HG02938 (cell line): ENCODE data around the gene ZBTB25.
A peak's percentile ranks its signal among the peaks of the same experiment; 100 is the strongest.

Experiments used
- ATAC-seq: cut with Tn5 transposase; IDR thresholded peaks from one replicate; pipeline ENCODE4 v1.9.1; 2021; ENCODE audit warnings: mild to moderate bottlenecking, moderate library complexity; ENCODE audit not compliant: unreplicated experiment

ZBTB25 gene, protein sequence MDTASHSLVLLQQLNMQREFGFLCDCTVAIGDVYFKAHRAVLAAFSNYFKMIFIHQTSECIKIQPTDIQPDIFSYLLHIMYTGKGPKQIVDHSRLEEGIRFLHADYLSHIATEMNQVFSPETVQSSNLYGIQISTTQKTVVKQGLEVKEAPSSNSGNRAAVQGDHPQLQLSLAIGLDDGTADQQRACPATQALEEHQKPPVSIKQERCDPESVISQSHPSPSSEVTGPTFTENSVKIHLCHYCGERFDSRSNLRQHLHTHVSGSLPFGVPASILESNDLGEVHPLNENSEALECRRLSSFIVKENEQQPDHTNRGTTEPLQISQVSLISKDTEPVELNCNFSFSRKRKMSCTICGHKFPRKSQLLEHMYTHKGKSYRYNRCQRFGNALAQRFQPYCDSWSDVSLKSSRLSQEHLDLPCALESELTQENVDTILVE

DNA sequence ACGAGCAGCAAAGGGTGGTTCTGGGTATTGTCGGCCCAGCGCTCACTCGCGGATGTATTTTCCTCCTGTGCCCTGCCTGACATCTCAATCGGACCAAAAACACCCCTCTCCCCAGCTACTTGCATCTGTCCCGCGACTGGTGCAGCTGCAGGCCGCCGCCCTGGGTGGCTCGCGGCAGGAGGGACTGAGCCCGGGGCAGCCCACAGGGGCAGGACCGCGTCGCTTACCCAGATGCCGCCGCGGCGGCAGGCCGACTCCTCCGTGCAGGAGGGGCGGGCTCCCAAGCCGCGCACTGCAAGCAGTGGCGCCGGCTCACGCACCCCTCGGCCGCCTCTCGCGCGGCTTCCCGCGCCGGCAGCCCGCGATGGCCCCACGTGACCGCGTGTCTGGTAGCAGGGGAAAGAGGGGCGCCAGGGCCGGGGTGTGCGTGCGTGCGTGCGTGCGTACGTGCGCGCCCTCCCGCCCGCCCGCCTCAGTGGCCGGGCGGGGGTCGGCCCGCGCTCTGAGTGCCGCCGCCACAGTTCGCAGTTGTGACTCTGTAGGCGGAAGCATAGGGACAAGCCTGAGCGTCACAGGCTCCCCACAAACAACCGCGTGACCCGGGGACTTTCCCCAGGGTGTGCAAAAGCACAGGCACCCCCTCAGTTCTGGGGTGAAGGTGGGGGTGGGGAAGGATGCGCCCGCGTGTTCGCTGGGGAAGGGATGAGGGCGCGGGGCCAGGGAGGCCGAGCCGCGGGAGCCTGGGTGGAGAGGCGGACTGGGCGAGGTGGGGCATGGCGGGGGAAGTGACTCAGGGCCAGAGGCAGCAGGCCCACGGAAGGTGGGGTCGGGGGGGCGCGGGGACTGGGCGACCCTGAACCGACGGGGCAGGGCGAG lies at the start of gene ZBTB25:
TSS of gene ZBTB25 (minus strand) at position 405 of the 876 bp plus-strand sequence. CDS start 13,305 bp downstream, outside the sequence.
- ATAC-seq = peak; percentile 60

DNA sequence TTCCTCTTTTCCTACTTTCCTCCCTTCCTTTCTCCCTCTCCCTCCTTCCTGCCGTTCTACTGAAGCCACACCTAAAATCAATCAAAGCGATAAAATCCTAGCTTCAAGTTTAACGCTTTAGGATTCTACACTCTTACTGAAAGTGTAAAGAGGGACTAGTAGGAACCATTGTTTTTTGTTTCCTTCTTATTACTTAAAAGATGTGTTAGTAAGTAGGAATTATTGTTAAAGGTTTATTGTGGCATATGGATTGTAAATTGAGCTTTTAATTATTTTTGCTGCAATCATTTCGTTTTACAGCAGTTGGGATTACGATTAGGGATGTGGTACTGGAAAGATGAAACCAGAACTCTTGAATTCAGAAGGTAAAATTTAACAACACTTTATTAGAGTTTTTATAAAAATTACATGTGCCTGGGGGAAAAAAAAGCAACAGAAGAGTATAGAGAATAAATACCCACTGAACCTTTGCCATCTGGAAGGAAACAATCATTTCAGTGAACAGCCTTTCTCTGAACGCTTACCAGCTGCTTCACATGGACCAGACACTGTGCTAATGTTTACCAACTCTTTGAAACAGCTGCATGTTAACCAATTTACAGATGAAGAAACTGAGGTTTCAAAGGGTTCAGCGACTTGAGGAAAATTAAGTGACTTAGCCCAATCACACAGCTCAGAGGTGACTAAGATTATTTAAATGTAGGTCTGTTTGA lies 47.1 kb upstream of the ZBTB25 start:
- ATAC-seq = no peak

DNA sequence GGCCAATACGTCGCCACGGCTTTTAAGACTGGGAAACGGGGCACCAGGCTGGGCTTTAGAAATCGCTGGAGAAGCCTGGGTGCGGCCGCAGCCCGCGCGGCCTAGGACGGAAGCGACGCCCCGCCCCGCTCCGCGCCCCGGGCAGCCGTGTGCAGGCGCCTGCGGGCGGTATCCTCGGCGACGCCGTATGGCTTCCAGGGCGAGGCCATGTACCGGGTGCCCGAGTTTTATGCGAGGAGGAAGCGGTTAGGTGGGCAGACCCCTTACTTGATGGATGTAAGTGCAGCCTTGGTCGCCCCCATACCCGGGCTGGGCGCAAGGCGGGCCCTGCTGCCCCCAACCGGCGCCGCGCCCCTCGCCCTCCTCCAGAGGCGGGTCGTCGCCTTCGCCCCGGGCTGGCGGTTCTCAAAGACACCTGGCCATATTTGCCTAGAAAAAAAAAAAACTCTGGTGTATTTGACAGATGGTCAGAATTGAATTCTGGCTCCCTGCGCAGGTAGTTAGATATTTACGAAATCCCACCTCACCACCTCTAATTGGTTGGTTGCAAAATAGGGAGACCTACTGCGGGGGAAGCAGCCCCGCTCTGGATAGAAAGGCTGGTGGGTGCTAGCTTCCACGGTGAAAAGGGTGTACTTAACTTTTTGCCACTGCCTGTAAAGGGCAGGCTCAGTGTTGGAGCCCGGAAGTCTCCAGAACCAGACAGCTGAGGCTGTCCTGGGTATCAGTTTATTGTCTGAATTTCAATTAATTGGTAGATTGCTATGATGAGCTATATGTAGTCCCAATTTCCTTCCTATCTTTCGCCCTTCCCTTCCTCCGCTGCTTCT lies 46.4 kb upstream of the ZBTB25 start, which contains the start of gene PPP1R36:
TSS of gene PPP1R36 (plus strand) at position 171 of the 830 bp plus-strand sequence. CDS start at position 208, 37 bp downstream.
- no peak for ATAC-seq

DNA sequence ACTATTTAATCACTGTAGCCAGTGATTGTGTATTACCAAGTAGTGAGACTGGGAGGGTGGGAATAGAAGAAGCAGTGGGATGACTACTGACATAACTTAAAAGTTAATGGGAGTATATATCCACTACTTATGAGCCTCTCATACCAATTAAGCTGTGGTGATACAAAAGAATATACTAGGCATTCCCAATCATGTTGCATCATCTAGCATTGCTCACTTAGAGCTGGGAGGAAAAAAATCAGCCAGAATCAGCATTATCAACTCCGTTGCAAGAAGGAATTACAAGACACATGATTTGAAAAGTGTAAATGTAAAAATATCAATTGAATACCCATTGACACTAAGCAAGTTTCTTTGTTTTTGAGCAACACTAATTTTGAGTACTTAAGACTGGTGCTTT lies 45.4 kb upstream of the ZBTB25 start:
- no peak for ATAC-seq

DNA sequence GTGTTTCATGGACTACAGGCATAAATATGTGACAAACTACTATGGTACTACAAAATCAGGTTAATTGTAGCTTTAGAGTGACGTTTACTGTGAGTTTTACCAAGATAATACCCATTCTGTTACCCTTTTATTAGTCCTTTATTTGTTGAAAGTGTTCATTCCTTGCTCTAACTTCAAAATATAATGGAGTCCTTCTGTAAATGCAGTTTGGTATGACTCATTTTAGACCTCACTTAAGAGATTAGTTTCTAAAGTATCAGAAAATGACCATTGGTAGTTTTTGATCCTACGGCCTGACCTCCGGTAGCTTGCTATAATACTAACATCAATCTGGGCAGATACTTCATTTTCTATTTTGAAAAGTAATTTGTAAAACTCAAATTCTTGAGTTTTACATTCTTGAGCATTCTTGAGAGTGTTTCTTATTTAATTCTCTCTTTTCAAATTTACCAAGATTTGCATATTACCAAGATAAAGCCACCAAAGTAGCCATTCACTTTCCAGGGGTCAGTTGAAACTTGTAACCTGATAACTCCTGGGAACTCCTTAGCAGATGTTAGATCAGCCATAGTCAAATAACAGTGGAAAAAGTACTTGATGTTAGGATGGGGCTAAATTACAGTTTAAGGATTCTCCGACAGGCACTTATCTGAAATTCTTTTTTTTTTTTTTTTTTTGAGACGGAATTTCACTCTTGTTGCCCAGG lies 41.1 kb upstream of the ZBTB25 start:
- ATAC-seq = no peak

DNA sequence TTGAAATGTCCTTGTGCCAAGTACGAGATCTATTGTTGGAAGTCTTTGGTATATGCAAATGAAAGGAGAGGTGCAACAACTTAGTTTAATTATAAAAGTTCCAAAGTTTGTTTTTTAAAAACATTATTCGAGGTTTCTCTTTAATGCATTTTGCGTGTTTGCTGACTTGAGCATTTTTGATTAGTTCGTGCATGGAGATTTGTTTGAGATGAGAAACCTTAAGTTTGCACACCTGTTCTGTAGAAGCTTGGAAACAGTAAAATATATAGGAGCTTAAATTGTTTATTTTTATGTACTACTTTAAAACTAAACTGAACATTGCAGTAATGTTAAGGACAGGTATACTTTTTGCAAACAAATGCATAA lies 39.2 kb upstream of the ZBTB25 start:
- ATAC-seq = no peak

DNA sequence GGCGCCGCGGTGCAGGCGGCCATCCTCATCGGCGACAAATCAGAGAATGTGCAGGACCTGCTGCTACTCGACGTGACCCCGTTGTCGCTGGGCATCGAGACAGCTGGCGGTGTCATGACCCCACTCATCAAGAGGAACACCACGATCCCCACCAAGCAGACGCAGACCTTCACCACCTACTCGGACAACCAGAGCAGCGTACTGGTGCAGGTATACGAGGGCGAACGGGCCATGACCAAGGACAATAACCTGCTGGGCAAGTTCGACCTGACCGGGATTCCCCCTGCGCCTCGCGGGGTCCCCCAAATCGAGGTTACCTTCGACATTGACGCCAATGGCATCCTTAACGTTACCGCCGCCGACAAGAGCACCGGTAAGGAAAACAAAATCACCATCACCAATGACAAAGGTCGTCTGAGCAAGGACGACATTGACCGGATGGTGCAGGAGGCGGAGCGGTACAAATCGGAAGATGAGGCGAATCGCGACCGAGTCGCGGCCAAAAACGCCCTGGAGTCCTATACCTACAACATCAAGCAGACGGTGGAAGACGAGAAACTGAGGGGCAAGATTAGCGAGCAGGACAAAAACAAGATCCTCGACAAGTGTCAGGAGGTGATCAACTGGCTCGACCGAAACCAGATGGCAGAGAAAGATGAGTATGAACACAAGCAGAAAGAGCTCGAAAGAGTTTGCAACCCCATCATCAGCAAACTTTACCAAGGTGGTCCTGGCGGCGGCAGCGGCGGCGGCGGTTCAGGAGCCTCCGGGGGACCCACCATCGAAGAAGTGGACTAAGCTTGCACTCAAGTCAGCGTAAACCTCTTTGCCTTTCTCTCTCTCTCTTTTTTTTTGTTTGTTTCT lies 38.6 kb upstream of the ZBTB25 start:
- no peak for ATAC-seq

DNA sequence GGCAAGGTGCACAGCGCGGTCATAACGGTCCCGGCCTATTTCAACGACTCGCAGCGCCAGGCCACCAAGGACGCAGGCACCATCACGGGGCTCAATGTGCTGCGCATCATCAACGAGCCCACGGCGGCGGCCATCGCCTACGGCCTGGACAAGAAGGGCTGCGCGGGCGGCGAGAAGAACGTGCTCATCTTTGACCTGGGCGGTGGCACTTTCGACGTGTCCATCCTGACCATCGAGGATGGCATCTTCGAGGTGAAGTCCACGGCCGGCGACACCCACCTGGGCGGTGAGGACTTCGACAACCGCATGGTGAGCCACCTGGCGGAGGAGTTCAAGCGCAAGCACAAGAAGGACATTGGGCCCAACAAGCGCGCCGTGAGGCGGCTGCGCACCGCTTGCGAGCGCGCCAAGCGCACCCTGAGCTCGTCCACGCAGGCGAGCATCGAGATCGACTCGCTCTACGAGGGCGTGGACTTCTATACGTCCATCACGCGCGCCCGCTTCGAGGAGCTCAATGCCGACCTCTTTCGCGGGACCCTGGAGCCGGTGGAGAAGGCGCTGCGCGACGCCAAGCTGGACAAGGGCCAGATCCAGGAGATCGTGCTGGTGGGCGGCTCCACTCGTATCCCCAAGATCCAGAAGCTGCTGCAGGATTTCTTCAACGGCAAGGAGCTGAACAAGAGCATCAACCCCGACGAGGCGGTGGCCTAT lies 37.8 kb upstream of the ZBTB25 start:
- no peak for ATAC-seq

DNA sequence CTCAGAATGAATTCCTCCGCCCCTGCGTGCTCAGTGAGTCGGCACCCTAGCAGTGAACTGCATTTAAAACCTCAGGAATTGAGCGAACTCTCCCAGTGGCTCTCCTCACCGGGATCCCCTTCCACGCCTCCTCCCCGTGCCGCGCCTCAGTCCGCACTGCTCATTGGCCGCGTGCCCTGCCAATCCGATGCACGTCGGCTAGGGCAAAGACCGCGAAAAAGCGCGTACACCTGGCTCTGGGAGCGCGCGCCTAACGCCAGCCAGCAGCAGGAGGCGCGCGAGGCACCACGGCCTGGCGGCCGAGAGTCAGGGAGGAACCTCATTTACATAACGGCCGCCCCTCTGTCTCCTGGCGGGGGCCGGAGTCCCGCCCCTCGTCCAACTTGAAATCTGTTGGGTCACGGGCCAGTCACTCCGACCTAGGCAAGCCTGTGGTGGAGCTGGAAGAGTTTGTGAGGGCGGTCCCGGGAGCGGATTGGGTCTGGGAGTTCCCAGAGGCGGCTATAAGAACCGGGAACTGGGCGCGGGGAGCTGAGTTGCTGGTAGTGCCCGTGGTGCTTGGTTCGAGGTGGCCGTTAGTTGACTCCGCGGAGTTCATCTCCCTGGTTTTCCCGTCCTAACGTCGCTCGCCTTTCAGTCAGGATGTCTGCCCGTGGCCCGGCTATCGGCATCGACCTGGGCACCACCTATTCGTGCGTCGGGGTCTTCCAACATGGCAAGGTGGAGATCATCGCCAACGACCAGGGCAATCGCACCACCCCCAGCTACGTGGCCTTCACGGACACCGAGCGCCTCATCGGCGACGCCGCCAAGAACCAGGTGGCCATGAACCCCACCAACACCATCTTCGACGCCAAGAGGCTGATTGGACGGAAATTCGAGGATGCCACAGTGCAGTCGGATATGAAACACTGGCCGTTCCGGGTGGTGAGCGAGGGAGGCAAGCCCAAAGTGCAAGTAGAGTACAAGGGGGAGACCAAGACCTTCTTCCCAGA lies 36.9 kb upstream of the ZBTB25 start, which contains the start of gene HSPA2:
TSS of gene HSPA2 (plus strand) at position 534 of the 995 bp plus-strand sequence. CDS start at position 643, 109 bp downstream.
- peak; percentile 93 for ATAC-seq

DNA sequence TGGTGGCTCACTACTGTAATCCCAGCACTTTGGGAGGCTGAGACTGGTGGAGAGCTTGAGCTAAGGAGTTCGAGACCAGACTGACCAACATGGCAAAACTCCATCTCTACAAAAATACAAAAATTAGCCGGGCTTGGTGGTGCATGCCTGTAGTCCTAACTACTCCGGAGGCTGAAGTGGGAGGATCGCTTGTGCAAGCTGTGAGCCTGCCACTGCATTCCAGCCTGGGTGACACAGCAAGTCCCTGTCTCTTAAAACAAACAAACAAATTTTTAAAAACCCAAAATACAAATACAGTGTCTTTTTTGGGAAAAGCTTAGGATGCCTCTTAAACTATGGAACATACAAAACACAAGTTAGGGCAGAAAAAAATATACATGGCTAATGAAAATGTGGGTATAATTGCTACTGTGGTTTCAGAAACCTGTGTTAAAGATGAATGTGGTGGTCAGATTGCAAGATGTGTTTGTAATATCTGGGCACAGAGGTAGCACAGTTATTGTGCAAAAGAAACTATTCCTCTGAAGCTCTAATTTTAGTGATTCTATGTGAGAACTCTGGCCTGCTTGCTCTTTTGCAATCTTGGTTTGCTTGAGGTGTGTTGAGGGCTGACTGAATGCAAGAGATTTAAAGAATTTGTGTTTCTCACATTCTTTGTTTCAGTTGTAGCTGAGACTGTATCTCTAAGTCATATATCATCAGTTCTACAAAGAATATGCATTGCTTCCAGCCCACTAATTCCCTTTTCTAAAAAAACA lies 33.0 kb upstream of the ZBTB25 start:
- no peak for ATAC-seq

DNA sequence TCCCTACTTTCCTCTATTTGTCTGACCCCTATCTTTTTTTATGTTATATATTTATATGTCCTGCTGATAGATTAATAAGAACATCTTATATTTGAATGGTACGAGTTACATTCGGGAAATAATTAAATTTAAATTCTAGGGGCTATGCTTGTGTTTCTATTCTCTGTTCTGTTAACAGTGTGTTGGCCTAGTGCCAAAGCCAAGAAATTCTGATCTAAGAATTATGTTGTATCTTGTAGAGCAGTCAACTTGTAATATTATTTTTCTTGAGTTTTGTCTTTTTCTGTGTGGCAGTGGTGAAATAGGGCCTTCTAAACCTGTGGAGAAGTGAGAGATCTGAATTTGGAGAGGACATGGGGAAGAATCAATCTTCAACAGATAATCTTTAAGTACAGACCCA lies 27.9 kb upstream of the ZBTB25 start:
- ATAC-seq = no peak

DNA sequence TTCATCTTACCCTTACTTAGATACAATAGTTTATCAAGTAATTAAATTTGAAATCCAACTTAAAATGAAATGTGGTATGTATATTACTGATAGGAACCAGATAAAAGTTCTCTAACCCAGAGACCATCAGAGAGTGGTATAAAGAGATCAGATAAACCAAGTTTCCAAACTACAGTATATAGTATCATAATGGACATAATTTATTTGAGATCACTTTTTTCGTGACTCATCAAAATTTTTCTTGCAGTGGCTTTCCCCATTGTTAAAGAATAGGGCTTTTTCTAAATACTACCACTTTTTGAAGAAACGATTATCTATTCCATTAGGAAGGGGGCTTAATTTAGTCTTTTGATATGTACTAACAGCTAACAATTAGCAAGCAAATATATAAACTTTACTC lies 21.7 kb upstream of the ZBTB25 start:
- no peak for ATAC-seq

DNA sequence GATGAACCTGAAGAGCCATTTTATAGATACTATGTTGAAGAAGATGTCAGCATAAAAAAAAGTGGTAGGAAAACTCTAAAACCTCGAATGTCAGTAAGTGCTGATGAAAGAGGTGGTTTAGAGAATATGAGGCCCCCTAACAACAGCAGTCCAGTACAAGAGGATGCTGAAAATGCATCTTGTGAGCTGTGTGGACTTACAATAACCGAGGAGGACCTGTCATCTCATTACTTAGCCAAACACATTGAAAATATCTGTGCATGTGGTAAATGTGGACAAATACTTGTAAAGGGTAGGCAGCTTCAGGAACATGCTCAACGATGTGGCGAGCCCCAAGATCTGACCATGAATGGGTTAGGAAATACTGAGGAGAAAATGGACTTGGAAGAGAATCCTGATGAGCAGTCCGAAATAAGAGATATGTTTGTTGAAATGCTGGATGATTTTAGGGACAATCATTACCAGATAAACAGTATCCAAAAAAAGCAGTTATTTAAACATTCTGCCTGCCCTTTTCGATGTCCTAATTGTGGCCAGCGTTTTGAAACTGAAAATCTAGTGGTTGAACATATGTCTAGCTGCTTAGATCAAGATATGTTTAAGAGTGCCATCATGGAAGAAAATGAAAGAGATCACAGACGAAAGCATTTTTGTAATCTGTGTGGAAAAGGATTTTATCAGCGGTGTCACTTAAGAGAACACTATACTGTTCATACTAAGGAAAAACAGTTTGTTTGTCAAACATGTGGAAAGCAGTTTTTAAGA lies 19.1 kb upstream of the ZBTB25 start:
- ATAC-seq = no peak

DNA sequence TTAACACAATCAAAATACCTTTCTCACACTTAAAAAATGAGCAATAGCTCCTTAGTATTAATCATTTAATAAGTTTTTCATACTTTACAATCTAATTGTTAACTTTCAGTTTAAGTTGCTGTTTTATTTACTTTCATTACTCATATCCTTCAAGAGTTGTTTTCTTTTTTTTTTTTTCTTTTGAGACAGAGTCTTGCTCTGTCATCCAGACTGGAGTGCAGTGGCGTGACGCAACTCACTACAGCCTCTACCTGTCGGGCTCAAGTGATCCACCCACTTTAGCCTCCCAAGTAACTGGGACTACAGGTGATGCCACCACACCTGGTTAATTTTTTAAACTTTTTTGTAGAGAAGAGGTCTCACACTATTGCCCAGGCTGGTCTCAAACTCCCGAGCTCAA lies 17.1 kb upstream of the ZBTB25 start:
- no peak for ATAC-seq

DNA sequence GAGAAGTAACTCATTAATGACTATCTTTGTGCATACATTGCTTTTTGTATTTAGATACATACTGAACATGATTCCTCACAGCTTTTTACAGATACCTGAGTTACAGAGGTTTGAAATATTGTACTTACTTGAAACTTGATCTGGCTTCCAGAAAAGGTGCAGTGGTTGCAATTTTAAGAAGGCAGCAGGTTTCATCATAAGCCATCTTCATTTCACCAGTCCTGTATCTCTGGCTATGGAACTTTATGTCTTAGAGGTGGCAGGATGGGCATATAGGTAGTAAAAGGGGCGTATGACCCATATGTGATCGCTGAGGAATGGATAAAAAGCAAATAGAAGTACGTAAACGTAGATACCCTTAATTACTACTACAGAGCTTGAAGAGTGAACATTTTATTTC lies 14.6 kb upstream of the ZBTB25 start:
- ATAC-seq = no peak
